ENCODE results near the gene PIM3.

Gene PIM3

GRCh38 chr22:50009765-50010675, 49.4 kb downstream of the PIM3 start:
- H3K36me3 ChIP-seq = no peaks in the 10 kb centered on the region
- peaks cover 63% of the 10 kb centered on the region for H3K27me3 ChIP-seq
- H3K27ac ChIP-seq = no peak overlapping the region
- H3K4me1 ChIP-seq (ENCODE audit: control insufficient read depth in 1 of 2, insufficient read depth in 1 of 2, low read depth in 1 of 2, low read length in 1 of 2) = no peaks in the 10 kb centered on the region
- no peaks in the 10 kb centered on the region for H3K9me3 ChIP-seq
- no peak overlapping the region for H3K4me3 ChIP-seq (ENCODE audit: low read depth in 1 of 2, low read length in 1 of 2)
- no peak for TF ChIP-seq CTCF (IDR thresholded peaks at IDR 0.05)

- Histone ChIP-seq H3K27me3 (peaks cover 72% of the 10 kb centered on the region), H3K4me3 (ENCODE audit: low read depth in 1 of 2, low read length in 1 of 2) (no peak overlapping the region), H3K9me3 (no peaks in the 10 kb centered on the region), H3K27ac (no peak overlapping the region), H3K36me3 (no peaks in the 10 kb centered on the region), H3K4me1 (ENCODE audit: control insufficient read depth in 1 of 2, insufficient read depth in 1 of 2, low read depth in 1 of 2, low read length in 1 of 2) (no peaks in the 10 kb centered on the region)
- no peak for TF ChIP-seq CTCF (IDR thresholded peaks at IDR 0.05)
Observed at GRCh38 chr22:50010676-50011446, 50.3 kb downstream of the PIM3 start.

GRCh38 chr22:50011447-50012210, 51.1 kb downstream of the PIM3 start:
- TF ChIP-seq CTCF (IDR thresholded peaks at IDR 0.05) = no peak
- Histone ChIP-seq H3K4me1 (ENCODE audit: control insufficient read depth in 1 of 2, insufficient read depth in 1 of 2, low read depth in 1 of 2, low read length in 1 of 2) (no peaks in the 10 kb centered on the region), H3K27me3 (peaks cover 80% of the 10 kb centered on the region), H3K27ac (no peak overlapping the region), H3K4me3 (ENCODE audit: low read depth in 1 of 2, low read length in 1 of 2) (no peak overlapping the region), H3K36me3 (no peaks in the 10 kb centered on the region), H3K9me3 (no peaks in the 10 kb centered on the region)

DNA sequence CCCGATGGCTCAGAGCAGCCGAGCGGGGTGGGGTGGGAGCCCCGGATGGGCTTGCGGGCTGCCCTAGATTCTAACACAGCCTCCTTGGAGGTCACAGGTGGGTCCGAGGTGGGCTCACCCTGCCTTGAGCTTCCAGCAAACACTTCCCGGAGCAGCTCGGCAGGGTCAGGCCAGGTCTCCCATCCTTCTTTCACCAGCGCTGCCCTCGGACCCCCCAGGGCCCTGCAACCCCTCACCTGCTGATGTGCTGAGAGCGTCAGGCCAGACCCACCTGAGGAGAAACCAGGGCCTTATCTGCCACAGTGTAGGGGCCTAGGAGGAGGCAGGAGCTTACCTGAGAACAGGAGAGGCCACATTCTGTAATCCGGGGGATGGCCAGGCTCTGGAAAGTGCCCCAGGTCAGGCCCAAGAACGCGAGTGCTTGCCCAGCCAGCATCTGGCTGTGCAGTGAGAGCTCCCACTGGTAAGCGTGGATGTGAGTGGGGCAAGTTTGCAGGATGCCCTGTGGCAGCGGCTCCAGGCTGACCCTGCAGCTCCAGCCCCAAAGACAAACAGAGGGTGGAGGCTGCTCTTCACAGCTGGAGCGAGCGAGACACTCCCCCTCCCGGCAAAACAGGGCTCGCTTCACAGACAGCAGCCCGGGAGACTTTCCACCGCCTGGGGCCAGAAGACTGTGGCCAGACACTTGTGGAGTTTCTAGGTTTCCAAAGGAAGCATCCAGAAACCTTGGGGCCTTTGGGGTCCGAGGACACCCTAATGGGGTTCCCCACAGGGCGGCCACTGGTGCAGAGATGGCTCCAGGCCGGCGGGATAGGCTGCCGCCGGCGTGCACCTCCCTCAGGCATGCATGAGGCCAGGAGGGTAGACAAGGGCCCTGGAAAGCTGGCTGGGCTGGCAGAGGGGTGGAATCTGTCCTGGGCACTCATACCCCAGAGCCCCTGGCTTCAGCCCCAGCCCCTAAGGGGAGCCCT, 51.9 kb downstream of the PIM3 start, which contains the start of gene IL17REL:
TSS of gene IL17REL (minus strand) at position 555 of the 971 bp plus-strand sequence. CDS start at position 436, 119 bp downstream.
- peaks cover 88% of the 10 kb centered on the region for H3K27me3 ChIP-seq
- no peak within 1 kb of the TSS for H3K27ac ChIP-seq

More for the DNA sequence above, 51.9 kb downstream of the PIM3 start, which contains the start of gene IL17REL:
- TF ChIP-seq CTCF (IDR thresholded peaks at IDR 0.05) = no peak
- Histone ChIP-seq H3K9me3 (no peaks in the 10 kb centered on the region), H3K4me1 (ENCODE audit: control insufficient read depth in 1 of 2, insufficient read depth in 1 of 2, low read depth in 1 of 2, low read length in 1 of 2) (no peaks in the 10 kb centered on the region), H3K36me3 (no peaks in the 10 kb centered on the region), H3K4me3 (ENCODE audit: low read depth in 1 of 2, low read length in 1 of 2) (no peak within 1 kb of the TSS)

Data from neutrophil (primary cell).